T-helper 1 cell treated with Interleukin-12 subunit alpha and Interleukin-12 subunit beta and Interleukin-4 antibody, amounts not matched to agents 30 μg/mL and 1 μg/mL, for 36 hours (primary cell): Measurements from ENCODE around the gene HNRNPAB.
A peak's percentile ranks its signal among the peaks of the same experiment; 100 is the strongest.
"Not testable (repeated sequence)": the region's sequence is repeated elsewhere in the genome, so short reads cannot be mapped to it uniquely, and the experiment has no call there.

Experiments used
- H3K27ac Mint-ChIP-seq: one replicate; pipeline ENCODE4 v1.8.0; 2021; ENCODE audit warnings: mild to moderate bottlenecking, mixed read lengths
- H3K27me3 Mint-ChIP-seq: one replicate; pipeline ENCODE4 v1.8.0; 2021; ENCODE audit warnings: low read depth, mixed read lengths
- H3K36me3 Mint-ChIP-seq: one replicate; pipeline ENCODE4 v1.8.0; 2021; ENCODE audit warnings: low read depth, mixed read lengths
- H3K4me1 Mint-ChIP-seq: one replicate; pipeline ENCODE4 v1.8.0; 2021; ENCODE audit warnings: low read depth, mixed read lengths
- H3K4me3 Mint-ChIP-seq: one replicate; pipeline ENCODE4 v1.8.0; 2021; ENCODE audit warnings: mild to moderate bottlenecking, moderate library complexity, mixed read lengths
- H3K9me3 Mint-ChIP-seq: one replicate; pipeline ENCODE4 v1.8.0; 2021; ENCODE audit warnings: mixed read lengths

Gene HNRNPAB

GRCh38 chr5:178247481-178248456, 43.4 kb downstream of the HNRNPAB start:
- no peaks in the 10 kb centered on the region for H3K9me3 Mint-ChIP-seq
- no peaks in the 10 kb centered on the region for H3K36me3 Mint-ChIP-seq
- H3K4me3 Mint-ChIP-seq, result no peak overlapping the region
- no peak overlapping the region for H3K27ac Mint-ChIP-seq
- H3K4me1 Mint-ChIP-seq, result peaks cover 9% of the 10 kb centered on the region
- no peaks in the 10 kb centered on the region for H3K27me3 Mint-ChIP-seq

GRCh38 chr5:178248750-178249149, 44.4 kb downstream of the HNRNPAB start:
- Mint-ChIP-seq H3K27ac (no peak overlapping the region), H3K36me3 (no peaks in the 10 kb centered on the region), H3K9me3 (no peaks in the 10 kb centered on the region), H3K4me1 (peaks cover 9% of the 10 kb centered on the region), H3K4me3 (no peak overlapping the region), H3K27me3 (no peaks in the 10 kb centered on the region)

- Mint-ChIP-seq H3K4me1 (peaks cover 7% of the 10 kb centered on the region), H3K9me3 (no peaks in the 10 kb centered on the region), H3K4me3 (peak overlapping the region; percentile 25), H3K27ac (peak overlapping the region; percentile 74), H3K36me3 (no peaks in the 10 kb centered on the region), H3K27me3 (no peaks in the 10 kb centered on the region)
Measured at GRCh38 chr5:178249191-178249989, 45.1 kb downstream of the HNRNPAB start.

DNA sequence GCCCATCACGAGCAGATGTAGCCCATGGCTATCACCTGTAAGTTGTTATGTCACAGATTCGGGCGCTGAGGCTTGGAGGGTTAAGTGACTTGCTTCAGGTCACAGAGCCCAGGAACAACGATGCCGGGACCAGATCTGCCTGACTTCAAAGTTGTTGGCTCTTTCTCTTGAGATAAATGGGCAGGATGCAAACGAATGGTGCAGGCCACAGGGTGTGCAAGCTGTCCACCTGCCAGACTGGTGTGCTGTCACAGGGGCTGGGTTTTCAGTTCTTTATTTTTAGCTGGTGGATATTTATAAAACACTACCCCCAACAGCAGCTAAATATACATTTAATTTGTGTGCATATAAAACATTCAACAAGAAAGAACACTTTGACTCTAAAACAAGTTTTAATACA, 45.9 kb downstream of the HNRNPAB start:
- no peak overlapping the region for H3K27ac Mint-ChIP-seq
- no peaks in the 10 kb centered on the region for H3K36me3 Mint-ChIP-seq
- H3K4me1 Mint-ChIP-seq, result peaks cover 7% of the 10 kb centered on the region
- no peaks in the 10 kb centered on the region for H3K27me3 Mint-ChIP-seq
- H3K4me3 Mint-ChIP-seq, result no peak overlapping the region
- H3K9me3 Mint-ChIP-seq, result no peaks in the 10 kb centered on the region

DNA sequence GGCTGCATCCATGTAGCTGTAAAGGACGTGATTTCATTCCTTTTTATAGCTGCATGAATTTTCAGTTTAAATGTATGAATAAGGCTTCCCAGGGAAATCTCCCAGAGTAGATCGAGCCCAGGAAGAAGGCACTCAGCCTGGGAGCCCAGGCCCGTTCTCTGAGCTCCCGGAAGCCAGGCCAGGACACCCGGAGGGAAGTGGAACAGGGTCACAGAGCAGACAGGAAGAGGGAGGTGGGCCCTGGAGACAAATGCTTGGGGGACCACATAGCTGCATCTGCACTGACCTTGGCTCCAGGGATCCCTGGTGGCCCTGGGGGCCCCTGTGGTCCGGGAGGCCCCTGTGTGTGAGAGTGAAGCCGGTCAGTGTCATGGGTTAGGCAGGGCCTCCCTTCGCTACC, 47.9 kb downstream of the HNRNPAB start:
- Mint-ChIP-seq H3K4me3 (no peak overlapping the region), H3K36me3 (no peaks in the 10 kb centered on the region), H3K4me1 (peaks cover 7% of the 10 kb centered on the region), H3K9me3 (no peaks in the 10 kb centered on the region), H3K27ac (no peak overlapping the region), H3K27me3 (no peaks in the 10 kb centered on the region)

GRCh38 chr5:178253632-178254031, 49.3 kb downstream of the HNRNPAB start:
- H3K4me3 Mint-ChIP-seq, H3K36me3 Mint-ChIP-seq, H3K27me3 Mint-ChIP-seq, H3K9me3 Mint-ChIP-seq, H3K4me1 Mint-ChIP-seq, H3K27ac Mint-ChIP-seq: not testable (repeated sequence)

GRCh38 chr5:178256746-178257145, 52.4 kb downstream of the HNRNPAB start:
- Mint-ChIP-seq H3K27me3 (no peaks in the 10 kb centered on the region), H3K9me3 (no peaks in the 10 kb centered on the region), H3K36me3 (no peaks in the 10 kb centered on the region), H3K4me3 (no peak overlapping the region), H3K27ac (no peak overlapping the region), H3K4me1 (no peaks in the 10 kb centered on the region)

DNA sequence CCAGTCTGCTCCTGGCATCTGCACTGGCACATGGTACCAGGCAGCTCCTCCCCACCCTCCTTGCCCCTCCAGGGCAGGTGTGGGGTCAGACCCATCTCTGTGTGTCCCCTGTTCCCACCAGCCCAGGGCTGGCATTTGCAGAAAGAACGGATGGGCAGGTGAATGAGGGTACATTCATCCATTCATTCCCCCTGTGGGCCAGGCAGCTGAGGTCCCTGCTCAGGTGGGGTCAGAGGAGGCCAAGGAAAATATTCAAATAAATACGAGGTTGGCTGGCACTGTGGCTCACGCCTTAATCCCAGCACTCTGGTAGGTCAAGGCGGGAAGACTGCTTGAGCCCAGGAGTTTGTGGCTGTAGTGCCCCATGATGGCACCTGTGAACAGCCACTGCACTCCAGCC, 53.3 kb downstream of the HNRNPAB start:
- Mint-ChIP-seq H3K4me1 (no peaks in the 10 kb centered on the region), H3K27ac (no peak overlapping the region), H3K36me3 (no peaks in the 10 kb centered on the region), H3K27me3 (no peaks in the 10 kb centered on the region), H3K9me3 (no peaks in the 10 kb centered on the region), H3K4me3 (no peak overlapping the region)

DNA sequence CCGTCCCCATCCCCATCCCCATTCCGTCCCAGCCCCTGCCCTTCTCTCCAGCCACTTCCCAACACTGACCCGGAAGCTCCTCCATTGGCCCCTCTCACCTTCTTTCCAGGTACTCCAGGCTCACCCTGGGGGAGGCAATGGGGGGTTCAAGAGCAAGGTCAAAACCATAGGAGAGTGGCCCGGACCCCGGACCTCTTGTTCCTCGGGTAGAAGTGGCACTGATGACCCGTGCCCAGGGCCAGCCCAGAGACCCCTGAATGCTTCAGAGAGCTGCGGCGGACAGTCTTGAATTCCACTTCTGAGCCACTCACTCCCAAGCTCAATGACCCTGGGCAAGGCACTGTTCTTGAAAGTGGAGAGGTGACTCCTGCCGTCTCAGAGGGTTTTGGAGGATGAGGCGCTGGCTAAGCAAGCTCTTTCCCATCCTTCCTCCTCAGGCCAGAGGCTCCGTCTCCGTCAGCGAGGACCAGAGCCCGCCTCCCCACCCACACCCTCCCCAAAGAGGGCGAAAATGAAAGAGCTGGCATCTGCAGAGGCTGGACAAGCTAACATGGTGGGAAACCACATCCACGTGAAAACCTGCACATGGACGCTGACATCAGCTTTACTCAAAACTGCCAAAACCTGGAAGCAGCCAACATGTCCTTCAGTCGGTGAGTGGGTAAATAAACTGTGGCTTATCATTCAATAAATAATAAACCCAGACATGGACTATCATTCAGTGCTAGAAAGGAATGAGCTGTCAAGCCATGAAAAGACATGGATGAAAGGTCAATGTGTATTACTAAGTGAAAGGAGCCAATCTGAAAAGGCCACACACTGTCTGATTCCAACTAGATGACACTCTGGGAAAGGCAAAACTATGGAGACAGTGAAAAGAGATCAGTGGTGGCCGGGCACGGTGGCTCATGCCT, 55.5 kb downstream of the HNRNPAB start:
- no peaks in the 10 kb centered on the region for H3K27me3 Mint-ChIP-seq
- no peaks in the 10 kb centered on the region for H3K9me3 Mint-ChIP-seq
- no peaks in the 10 kb centered on the region for H3K4me1 Mint-ChIP-seq
- H3K27ac Mint-ChIP-seq, result no peak overlapping the region
- no peaks in the 10 kb centered on the region for H3K36me3 Mint-ChIP-seq
- H3K4me3 Mint-ChIP-seq, result no peak overlapping the region
